Eye (tissue), 1 donor: ENCODE data around the gene TP53INP2.
A peak's percentile ranks its signal among the peaks of the same experiment; 100 is the strongest.
"Not testable (repeated sequence)": the region's sequence is repeated elsewhere in the genome, so short reads cannot be mapped to it uniquely, and the experiment has no call there.

Experiments
- DNase-seq: peaks from one replicate; pipeline ENCODE4 v3.0.0-alpha.2; 2015

The TP53INP2 gene

DNA sequence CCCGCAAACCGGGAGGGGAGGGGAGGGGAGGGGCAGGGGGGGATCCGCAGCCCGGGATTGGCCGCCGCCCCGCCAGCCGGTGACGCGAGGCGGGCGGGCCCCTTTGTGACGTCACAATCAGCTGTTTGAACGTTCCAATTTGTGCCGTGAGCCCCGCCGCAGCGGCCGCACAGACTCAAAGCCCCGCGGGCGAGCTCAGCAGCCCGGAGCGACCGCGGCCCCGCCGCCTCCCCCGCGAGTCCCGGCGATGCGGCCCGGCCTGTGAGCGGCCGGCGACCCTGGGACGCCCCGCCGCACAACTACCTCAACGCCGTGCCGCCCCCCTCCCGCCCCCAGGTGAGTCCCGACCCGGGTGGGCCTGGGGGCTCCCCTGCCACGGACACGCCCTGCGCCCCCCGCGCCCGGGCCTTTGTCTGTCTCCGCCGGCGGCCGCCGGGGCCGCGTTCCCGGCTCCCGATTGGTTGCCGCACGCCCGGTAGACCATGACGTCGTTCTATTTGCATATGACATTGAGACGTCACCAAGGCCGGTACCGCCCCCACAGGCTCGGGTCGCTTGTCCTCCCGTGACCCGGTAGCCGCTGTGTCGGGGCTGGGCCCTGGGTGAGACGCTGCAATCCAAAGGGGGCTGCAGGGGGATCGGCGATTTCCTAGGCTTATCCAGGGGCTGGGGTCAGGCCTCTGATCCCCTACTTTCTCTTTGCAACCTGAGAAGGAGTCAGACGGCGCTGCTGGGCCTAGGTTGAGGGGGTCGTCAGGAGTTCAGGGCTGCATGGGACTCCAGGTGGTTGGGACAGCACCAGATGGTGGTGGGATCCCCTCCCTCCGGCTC is at the start of gene TP53INP2:
Gene TP53INP2, plus strand, starts transcription at position 168 of the 831 bp plus-strand sequence. CDS start 4,396 bp downstream, outside the sequence.
- peak; percentile 95 for DNase-seq

GRCh38 chr20:34658654-34659053 is 45.5 kb upstream of the TP53INP2 start:
- not testable (repeated sequence) for DNase-seq

DNA sequence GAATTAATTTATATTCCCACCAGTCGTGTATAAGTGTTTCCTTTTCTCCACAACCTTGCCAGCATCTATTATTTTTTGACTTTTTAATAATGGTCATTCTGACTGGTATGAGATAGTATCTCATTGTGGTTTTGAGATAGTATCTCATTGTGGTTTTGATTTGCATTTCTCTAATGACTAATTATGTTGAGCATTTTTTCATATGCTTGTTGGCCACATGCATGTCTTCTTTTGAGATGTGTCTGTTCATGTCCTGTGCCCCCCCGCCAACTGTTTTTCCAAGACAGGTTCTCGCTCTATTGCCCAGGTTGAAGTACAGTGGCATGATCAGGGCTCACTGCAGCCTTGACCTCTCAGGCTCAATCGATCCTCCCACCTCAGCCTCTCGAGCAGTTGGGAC is 42.3 kb upstream of the TP53INP2 start:
- not testable (repeated sequence) for DNase-seq

DNA sequence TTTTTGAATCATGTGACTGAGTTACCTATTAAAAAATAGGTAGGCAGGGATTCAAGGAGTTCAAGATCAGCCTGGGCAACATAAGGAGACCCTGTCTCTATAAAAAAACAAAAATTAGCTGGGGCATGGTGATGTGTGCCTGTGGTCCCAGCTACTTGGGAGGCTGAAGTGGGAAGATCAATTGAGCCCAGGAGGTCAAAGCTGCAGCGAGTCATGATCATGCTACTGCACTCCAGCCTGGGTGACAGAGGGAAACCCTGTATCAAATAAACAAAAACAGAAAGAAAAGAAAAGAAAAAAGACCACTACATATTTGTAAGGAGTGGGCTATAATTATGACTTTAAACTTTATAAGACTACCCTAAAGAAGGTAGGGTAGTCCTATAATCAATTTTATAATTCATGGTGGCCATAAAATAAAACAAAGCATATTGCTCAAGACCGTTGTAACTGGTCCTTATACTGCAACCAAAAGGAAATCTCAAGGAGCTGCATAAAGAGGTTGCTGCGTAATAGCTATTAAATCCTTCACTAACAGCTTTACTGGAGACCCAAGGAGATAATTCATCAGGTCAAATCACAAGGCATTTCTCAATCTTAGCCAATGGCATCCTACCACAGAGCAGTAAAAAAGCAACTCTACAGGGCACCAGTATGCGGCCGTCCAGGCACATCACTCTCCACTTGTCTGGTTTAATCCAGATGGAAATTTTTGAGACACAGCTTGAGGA is 40.8 kb upstream of the TP53INP2 start:
- no peak for DNase-seq

- DNase-seq = not testable (repeated sequence)
Observed at GRCh38 chr20:34664751-34665150, 39.4 kb upstream of the TP53INP2 start.

GRCh38 chr20:34669094-34669493 is 35.0 kb upstream of the TP53INP2 start:
- DNase-seq = no peak

DNA sequence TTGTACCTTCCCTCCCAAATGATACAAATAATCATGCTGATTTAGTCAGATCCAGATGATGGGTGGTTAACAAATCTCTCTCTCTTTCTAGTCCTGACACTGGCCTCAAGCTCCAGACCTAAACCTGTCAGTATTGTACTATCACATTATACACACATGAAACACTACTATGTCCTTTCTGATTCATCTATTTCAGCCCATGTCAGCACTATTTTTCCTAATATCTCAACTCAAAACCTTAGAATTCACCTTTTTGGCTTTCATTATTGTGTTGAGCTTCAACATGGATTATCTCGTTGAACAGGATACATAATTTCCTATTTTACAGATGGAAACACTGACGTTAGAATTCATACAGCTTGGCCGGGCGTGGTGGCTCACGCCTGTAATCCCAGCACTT is 30.7 kb upstream of the TP53INP2 start:
- no peak for DNase-seq

DNA sequence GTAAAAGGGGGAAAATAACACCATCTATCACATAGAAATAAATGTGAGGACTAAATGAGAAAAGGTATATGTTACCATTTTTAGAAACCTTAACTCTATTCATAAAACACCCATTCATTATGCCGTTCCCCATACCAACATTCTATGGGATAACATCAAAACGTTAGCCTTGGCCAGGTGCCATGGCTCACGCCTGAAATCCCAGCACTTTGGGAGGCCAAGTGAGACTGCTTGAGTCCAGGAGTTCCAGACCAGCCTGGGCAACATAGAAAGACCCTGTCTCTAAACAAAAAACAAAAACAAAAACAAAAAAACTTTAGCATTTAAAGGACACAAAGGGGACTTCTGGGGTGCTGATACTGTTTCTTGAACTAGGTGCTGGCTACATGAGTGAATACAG is 28.6 kb upstream of the TP53INP2 start:
- no peak for DNase-seq

DNA sequence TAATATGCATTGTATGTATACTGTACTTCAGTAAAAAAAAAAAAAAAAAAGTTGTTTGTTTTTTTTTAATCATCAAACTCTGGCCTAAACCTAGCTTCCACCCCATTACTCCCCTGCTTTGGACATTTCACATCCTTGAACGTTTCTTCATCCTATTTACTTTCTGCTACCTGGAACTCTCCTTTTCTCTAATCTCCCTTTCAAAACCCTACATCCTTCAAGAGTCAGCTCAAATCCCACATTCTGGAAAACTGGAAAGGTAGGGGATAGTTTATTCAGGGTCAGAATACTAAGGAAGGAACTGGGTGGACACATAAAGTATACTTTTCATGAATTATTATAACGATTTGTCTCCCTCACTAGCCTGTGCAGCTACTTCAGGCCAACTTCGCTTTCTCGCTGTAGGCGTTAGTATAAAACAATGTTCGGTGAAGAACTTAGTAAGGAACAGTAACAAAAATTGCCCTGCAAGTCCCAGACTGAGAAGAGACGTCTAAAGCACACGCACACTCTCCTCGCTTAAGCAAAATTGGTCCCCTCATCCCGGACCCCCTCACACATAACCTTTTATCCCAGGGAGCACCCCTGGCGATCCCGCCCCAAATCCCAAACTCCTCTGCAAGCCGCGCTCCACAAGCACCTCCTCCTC is 28.0 kb upstream of the TP53INP2 start:
- DNase-seq = no peak

GRCh38 chr20:34676642-34677373 is 27.3 kb upstream of the TP53INP2 start, which contains the start of gene PIGU:
TSS of gene PIGU (minus strand) at chr20:34677092. CDS start at chr20:34677085, 7 bp downstream.
- peak; percentile 97 for DNase-seq

DNA sequence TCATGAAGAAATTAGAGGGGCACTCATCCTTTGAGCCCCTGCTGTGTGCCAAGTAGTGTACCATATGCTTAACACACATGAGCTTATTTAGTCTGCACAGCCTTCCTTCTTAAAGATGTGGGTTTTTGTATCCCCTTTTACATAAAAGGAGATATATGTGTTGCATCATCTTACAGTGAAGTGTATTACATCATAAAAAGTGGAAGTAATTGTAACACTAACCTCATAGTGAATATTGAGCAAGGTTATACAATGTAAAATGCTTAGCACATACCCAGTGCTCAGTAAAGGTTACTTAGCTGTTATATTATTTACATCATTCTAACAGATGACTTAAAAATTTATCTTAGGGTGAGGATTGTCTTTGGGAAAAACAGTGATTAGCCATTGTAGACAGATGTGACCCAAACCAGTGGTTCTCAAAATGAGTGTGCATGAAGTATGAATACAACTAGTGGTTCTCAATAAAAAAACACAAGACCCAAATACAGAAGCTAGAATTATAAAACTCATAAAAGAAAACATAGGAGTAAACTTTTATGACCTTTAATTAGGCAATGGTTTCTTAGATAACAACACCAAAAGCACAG is 23.5 kb upstream of the TP53INP2 start:
- no peak for DNase-seq

DNA sequence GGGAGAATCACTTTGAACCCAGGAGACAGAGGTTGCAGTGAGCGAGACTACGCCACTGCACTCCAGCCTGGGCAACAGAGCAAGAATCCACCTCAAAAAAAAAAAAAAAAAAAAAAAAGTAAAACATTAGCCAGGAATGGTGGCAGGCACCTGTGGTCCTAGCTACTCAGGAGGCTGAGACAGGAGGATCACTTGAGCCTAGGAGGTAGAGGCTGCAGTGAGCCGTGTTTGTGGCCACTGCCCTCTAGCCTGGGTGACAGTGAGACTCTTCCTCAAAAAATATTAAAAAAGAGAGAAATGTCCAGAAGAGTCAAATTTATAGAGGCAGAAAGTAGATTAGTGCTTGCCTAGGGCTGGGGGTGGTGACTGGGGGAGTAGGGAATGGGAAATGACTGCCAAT is 20.5 kb upstream of the TP53INP2 start:
- DNase-seq = no peak

DNA sequence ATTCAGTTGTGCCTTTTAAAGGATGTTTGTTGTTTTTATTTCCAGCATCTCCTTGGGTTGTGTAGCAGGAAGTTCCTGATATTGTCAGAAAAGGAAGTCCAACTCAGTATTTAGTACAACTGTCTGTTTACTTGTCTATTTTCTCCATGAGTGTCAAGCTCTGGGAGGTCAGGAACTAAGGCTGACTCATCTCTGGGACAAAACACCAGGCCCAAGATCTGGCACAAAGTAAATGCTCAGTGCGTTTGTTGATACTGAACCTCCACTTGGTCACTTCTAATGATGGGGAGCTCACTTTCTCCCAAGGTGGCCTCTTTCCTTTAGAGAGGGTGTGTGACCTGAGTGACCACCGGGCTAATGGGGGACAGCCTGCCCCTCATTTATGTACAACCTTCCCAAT is 14.7 kb upstream of the TP53INP2 start:
- no peak for DNase-seq

GRCh38 chr20:34691838-34692237 is 12.3 kb upstream of the TP53INP2 start:
- DNase-seq = no peak

- DNase-seq = no peak
Observed at GRCh38 chr20:34693414-34693813, 10.7 kb upstream of the TP53INP2 start.

GRCh38 chr20:34701405-34702085 is 2.6 kb upstream of the TP53INP2 start:
- DNase-seq = no peak

- DNase-seq = no peak
Observed at GRCh38 chr20:34703061-34703423, 1.1 kb upstream of the TP53INP2 start.

DNA sequence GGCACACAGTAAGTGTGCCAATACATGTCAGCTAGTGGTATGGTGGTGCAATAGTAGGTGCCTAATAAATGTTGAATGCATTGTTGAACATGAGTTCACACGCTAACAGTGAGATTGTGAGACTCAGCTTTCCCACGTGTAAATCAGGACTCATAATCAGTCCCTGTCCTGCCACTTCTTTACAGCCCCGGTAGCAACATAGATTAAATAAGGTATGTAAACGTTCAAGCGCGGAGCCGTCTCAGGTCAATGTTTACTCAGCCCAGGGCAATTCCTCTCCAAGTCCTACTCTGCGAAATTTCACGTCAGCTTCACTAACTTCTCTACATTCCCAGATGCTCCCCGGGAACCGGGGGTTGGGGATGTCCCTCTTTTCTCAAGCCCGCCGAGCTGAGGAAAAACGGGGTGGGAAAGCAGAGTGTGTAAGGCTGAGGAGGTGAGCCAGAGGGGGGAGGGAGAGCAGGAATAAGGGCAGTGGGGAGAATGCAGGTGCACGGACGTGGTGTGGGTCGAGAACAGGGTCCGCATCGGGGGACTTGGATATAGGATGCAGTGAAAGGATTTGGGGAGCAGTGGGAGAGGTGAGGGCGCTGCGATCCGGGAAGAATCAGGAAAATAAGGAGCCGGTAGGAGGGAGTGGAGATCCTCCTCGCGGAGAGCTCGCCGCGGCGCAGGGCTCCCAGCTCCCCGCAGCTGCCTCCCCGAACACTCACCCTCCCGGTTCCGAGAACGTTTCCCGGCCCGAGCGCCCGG is 544 bp upstream of the TP53INP2 start:
- DNase-seq = peak; percentile 85

- DNase-seq = no peak
Observed at GRCh38 chr20:34705008-34705396, 858 bp downstream of the TP53INP2 start.

DNA sequence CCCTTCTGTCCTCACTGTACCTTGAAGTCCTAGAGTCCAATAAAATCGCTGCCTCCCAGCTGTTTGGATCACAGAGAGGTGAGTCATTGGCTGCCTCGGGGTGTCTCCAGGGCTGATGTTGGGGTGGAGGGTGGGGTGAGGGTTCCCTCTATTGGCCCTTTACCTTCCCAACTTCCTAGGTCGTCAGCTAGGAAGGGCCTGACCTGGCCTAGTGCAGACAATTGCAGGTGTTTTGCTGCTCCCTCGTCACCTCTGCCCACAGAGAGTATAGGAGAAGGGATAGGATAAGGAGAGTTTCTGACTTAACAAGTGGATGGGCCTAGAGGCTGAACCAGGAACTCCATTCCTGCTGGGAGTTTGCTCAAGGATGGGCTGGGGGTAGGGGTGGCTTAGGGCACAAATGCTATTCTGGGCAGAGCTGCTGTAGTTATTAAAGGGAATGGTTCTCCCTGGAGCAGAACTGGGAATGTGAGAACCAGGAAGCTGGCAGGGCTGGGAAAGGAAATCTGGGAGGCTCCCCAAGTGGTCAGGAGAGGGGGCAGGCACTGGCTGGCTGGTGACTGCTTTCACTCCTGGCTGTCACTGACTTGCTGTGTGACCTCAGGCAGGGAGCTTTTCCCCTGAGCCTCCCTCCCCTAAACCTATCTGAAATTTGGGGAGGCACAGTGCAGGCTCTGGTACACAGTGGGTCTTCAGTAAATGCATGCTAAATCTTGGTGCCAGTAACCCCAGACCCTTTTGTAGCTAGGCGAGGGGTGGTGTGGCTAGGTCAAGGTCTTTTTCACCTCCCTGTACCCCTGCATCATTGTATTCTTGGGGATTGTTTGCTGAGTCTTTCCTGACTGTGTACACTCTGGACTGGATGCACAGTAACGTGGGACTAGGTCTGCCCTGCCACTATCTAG is 1.5 kb downstream of the TP53INP2 start:
- no peak for DNase-seq
